Fibroblast of lung (primary cell): ENCODE data around the gene ANO6. TPM values are rescaled to one million over a fixed set of nuclear protein-coding genes. Genes with fewer than 3 reads are reported as not detected.
A peak's percentile ranks its signal among the peaks of the same experiment; 100 is the strongest.

Source experiments
- DNase-seq, 2 donors: peaks; one replicate each; pipeline versions ENCODE4 v3.0.0 to v3.0.0-alpha.2; 2010; ENCODE audit warnings: low read depth in 2 of 2
- H2AFZ ChIP-seq: 2 replicates; pipeline ENCODE4 v1.5.1; 2012; ENCODE audit warnings: low read length, control low read depth, inconsistent platforms
- H3K27ac ChIP-seq: 2 replicates; pipeline ENCODE4 v1.5.1; 2011; ENCODE audit warnings: low read length, control low read depth; ENCODE audit not compliant: insufficient read depth
- H3K27me3 ChIP-seq: 2 replicates; pipeline ENCODE4 v1.5.1; 2011; ENCODE audit warnings: mild to moderate bottlenecking, low read length; ENCODE audit not compliant: control insufficient read depth, insufficient read depth
- H3K36me3 ChIP-seq: 2 replicates; pipeline ENCODE4 v1.5.1; 2011; ENCODE audit warnings: low read length; ENCODE audit not compliant: control insufficient read depth, insufficient read depth
- H3K4me1 ChIP-seq: 2 replicates; pipeline ENCODE4 v1.5.1; 2011; ENCODE audit warnings: low read length; ENCODE audit not compliant: control insufficient read depth, insufficient read depth; ENCODE audit errors: extremely low read depth
- H3K4me2 ChIP-seq: 2 replicates; pipeline ENCODE4 v1.5.1; 2011; ENCODE audit warnings: low read length, control low read depth; ENCODE audit not compliant: insufficient read depth; ENCODE audit errors: extremely low read depth
- H3K4me3 ChIP-seq, 4 experiments: fragments of 200-600 bp in 1 of 4; sonication (generic) in 1 of 4; replicated peaks in 1 of 4; 2 replicates each; pipeline ENCODE4 v1.5.1; 2011 to 2016; ENCODE audit warnings: low read length in 4 of 4, low read depth in 3 of 4, mild to moderate bottlenecking in 3 of 4, control low read depth in 2 of 4, inconsistent platforms in 1 of 4, mixed read lengths in 1 of 4; ENCODE audit not compliant: insufficient read depth in 1 of 4; ENCODE audit errors: control extremely low read depth in 1 of 4
- H3K79me2 ChIP-seq: 2 replicates; pipeline ENCODE4 v1.5.1; 2012; ENCODE audit warnings: mild to moderate bottlenecking, low read length, inconsistent platforms; ENCODE audit not compliant: control insufficient read depth, insufficient read depth
- H3K9ac ChIP-seq: 2 replicates; pipeline ENCODE4 v1.5.1; 2011; ENCODE audit warnings: mild to moderate bottlenecking, low read length, control low read depth; ENCODE audit not compliant: insufficient read depth
- H3K9me3 ChIP-seq: 2 replicates; pipeline ENCODE4 v1.5.1; 2012; ENCODE audit warnings: low read depth, low read length; ENCODE audit not compliant: control insufficient read depth, insufficient read depth
- H4K20me1 ChIP-seq: 2 replicates; pipeline ENCODE4 v1.5.1; 2011; ENCODE audit warnings: low read length; ENCODE audit not compliant: control insufficient read depth, insufficient read depth; ENCODE audit errors: extremely low read depth
- CTCF ChIP-seq, 2 donors: IDR thresholded peaks in 1 of 2; conservative IDR thresholded peaks in 1 of 2; 1 replicate in 1 of 2; 2 replicates in 1 of 2; pipeline ENCODE4 v1.5.1; 2011 to 2012; ENCODE audit warnings: low read length in 2 of 2, control low read depth in 1 of 2, inconsistent platforms in 1 of 2, low read depth in 1 of 2, mild to moderate bottlenecking in 1 of 2
- EZH2 ChIP-seq: IDR thresholded peaks from 2 replicates; pipeline ENCODE4 v1.5.1; 2012; ENCODE audit warnings: low read length, control low read depth, mild to moderate bottlenecking; ENCODE audit errors: missing control alignments
- polyA plus RNA-seq, 2 donors: library from polyadenylated mRNA; depleted of rRNA in 1 of 2; stranded (reverse) in 1 of 2; unstranded in 1 of 2; fragments of >200 nt; gene quantifications; 2 replicates each; pipeline ENCODE4 v1.2.1, GENCODE V29; 2011 to 2012; ENCODE audit warnings: missing spikeins in 1 of 2
- total RNA-seq: library from RNA; depleted of rRNA; stranded (reverse); fragments of >200 nt; gene quantifications from 2 replicates; pipeline ENCODE4 v1.2.1, GENCODE V29; 2014

Gene ANO6
- total and polyA plus RNA-seq, 2 donors (not counting 1 experiment from before 2014, with no cell fraction given) = 59.1 to 69.1 TPM

GRCh38 chr12:45184147-45184963, 31.5 kb upstream of the ANO6 start:
- Histone ChIP-seq H2AFZ (no peak overlapping the region), H3K9me3 (no peaks in the 10 kb centered on the region)
- TF ChIP-seq CTCF (conservative IDR thresholded peaks at IDR 0.05 in 1 of 2, IDR thresholded peaks at IDR 0.05 in 1 of 2; ENCODE audit: low read depth in 1 of 2, low read length in 2 of 2) (no peak), EZH2 (no peak)

GRCh38 chr12:45186762-45187161, 29.1 kb upstream of the ANO6 start:
- Histone ChIP-seq H3K36me3 (no peaks in the 10 kb centered on the region), H3K9ac (no peak overlapping the region), H3K4me3 (no peak overlapping the region), H3K4me1 (no peaks in the 10 kb centered on the region), H2AFZ (no peak overlapping the region), H3K4me2 (no peak overlapping the region), H3K79me2 (no peaks in the 10 kb centered on the region), H3K27me3 (no peaks in the 10 kb centered on the region), H3K27ac (no peak overlapping the region), H4K20me1 (no peaks in the 10 kb centered on the region), H3K9me3 (no peaks in the 10 kb centered on the region)
- DNase-seq = no peak
- TF ChIP-seq EZH2 = no peak
- no peak for TF ChIP-seq CTCF (conservative IDR thresholded peaks at IDR 0.05 in 1 of 2, IDR thresholded peaks at IDR 0.05 in 1 of 2; ENCODE audit: low read depth in 1 of 2, low read length in 2 of 2)

More at GRCh38 chr12:45184147-45184963, 31.5 kb upstream of the ANO6 start:
- Histone ChIP-seq H3K27ac (no peak overlapping the region), H3K79me2 (no peaks in the 10 kb centered on the region), H3K36me3 (no peaks in the 10 kb centered on the region), H3K9ac (no peak overlapping the region), H3K4me2 (no peak overlapping the region), H3K4me1 (no peaks in the 10 kb centered on the region), H3K27me3 (no peaks in the 10 kb centered on the region), H4K20me1 (no peaks in the 10 kb centered on the region), H3K4me3 (no peak overlapping the region)
- DNase-seq = peak in 1 of 2 donors; percentile 10

- no peak overlapping the region for H2AFZ ChIP-seq
- no peak overlapping the region for H3K4me2 ChIP-seq
These were observed 26.0 kb upstream of the ANO6 start for GRCh38 chr12:45189766-45190403.

More at GRCh38 chr12:45189766-45190403, 26.0 kb upstream of the ANO6 start:
- no peaks in the 10 kb centered on the region for H3K27me3 ChIP-seq
- no peak overlapping the region for H3K9ac ChIP-seq
- no peaks in the 10 kb centered on the region for H3K4me1 ChIP-seq
- H3K36me3 ChIP-seq = no peaks in the 10 kb centered on the region
- H4K20me1 ChIP-seq = no peaks in the 10 kb centered on the region
- H3K4me3 ChIP-seq = no peak overlapping the region
- TF ChIP-seq EZH2 (no peak), CTCF (conservative IDR thresholded peaks at IDR 0.05 in 1 of 2, IDR thresholded peaks at IDR 0.05 in 1 of 2; ENCODE audit: low read depth in 1 of 2, low read length in 2 of 2) (no peak)
- H3K27ac ChIP-seq = no peak overlapping the region
- no peaks in the 10 kb centered on the region for H3K79me2 ChIP-seq
- H3K9me3 ChIP-seq = no peaks in the 10 kb centered on the region
- no peak for DNase-seq
